ENCODE measurements around the gene MEI4.

DNA sequence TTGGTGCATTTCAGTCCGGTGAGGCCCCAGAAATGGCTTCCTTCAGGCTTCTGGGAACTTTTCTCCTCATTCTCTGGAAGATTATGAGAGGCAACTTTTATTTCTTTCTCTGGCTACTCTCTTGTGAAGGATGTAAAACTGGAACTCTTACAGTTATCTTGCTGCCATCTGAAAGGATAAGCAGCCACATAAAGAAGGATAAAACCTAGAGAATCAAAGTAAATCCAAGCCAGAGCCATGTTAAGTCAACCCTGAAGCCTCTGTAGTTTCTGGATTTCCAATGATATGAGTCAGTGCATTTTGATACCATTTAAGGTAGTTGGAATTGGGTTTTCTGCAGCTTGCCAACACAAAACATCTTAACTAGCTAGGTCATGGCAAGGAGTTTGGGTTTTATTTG, 123.6 kb downstream of the MEI4 start:
- TF ChIP-seq CTCF (IDR thresholded peaks at IDR 0.05 in 4 of 5, conservative IDR thresholded peaks at IDR 0.05 in 1 of 5) = no peak
- TF ChIP-seq POLR2A (IDR thresholded peaks at IDR 0.05) = no peak
